ENCODE results near the gene EDC3. TPM values are rescaled to one million over a fixed set of nuclear protein-coding genes. Genes with fewer than 3 reads are reported as not detected.

The EDC3 gene
- total RNA-seq, 2 donors from 2014 or later = 44.5 to 48.3 TPM

DNA sequence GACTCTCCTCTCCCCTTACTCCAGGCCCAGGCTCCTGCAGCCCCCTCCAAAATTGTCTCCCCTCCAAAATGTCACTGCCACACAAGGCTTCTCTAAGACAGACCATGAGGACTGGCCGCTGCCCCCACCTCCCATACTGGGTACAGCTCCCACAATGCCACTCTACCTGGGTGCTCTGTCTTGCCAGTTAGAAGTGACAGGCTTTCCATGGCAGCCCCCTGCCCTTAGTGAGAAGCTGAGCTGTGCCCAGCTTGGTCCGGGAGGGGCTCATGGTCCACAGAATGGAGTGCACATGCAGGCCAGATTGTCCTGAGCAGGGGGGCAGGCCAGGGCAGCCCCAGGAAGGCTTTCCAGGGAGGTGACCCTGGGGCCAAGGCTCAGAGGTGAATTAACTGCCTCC, 83.1 kb downstream of the EDC3 start:
- Mint-ChIP-seq H3K36me3 (ENCODE audit: low read depth) (no peaks in the 10 kb centered on the region), H3K27me3 (ENCODE audit: insufficient read depth) (peaks cover 21% of the 10 kb centered on the region), H3K9me3 (no peaks in the 10 kb centered on the region), H3K27ac (no peak overlapping the region), H3K4me1 (peaks cover 14% of the 10 kb centered on the region), H3K4me3 (no peak overlapping the region)
- no peak for DNase-seq
- H3K27ac ChIP-seq (ENCODE audit: low read depth, low read length) = no peak overlapping the region
- H3K36me3 ChIP-seq (ENCODE audit: control insufficient read depth, insufficient read depth, low read length) = no peaks in the 10 kb centered on the region
- H3K4me1 ChIP-seq (ENCODE audit: control insufficient read depth, insufficient read depth, low read length) = peaks cover 19% of the 10 kb centered on the region
- H3K9me3 ChIP-seq (ENCODE audit: control insufficient read depth, low read length) = no peaks in the 10 kb centered on the region
- WGBS, 2 experiments (ENCODE audit: insufficient coverage in 1 of 2, insufficient read length in 1 of 2) = 80 to 94% methylated on average over 1 to 2 of the region's 2 CpGs
- no peak overlapping the region for H3K4me3 ChIP-seq (ENCODE audit: low read length)
- H3K9ac ChIP-seq (ENCODE audit: extremely low read depth, low read length, poor library complexity, severe bottlenecking) = no peak overlapping the region
- TF ChIP-seq, protein P1, sequence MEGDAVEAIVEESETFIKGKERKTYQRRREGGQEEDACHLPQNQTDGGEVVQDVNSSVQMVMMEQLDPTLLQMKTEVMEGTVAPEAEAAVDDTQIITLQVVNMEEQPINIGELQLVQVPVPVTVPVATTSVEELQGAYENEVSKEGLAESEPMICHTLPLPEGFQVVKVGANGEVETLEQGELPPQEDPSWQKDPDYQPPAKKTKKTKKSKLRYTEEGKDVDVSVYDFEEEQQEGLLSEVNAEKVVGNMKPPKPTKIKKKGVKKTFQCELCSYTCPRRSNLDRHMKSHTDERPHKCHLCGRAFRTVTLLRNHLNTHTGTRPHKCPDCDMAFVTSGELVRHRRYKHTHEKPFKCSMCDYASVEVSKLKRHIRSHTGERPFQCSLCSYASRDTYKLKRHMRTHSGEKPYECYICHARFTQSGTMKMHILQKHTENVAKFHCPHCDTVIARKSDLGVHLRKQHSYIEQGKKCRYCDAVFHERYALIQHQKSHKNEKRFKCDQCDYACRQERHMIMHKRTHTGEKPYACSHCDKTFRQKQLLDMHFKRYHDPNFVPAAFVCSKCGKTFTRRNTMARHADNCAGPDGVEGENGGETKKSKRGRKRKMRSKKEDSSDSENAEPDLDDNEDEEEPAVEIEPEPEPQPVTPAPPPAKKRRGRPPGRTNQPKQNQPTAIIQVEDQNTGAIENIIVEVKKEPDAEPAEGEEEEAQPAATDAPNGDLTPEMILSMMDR (conservative IDR thresholded peaks at IDR 0.05) = no peak
- no peaks in the 10 kb centered on the region for H3K27me3 ChIP-seq (ENCODE audit: control insufficient read depth, insufficient read depth, low read length, poor library complexity, severe bottlenecking)

DNA sequence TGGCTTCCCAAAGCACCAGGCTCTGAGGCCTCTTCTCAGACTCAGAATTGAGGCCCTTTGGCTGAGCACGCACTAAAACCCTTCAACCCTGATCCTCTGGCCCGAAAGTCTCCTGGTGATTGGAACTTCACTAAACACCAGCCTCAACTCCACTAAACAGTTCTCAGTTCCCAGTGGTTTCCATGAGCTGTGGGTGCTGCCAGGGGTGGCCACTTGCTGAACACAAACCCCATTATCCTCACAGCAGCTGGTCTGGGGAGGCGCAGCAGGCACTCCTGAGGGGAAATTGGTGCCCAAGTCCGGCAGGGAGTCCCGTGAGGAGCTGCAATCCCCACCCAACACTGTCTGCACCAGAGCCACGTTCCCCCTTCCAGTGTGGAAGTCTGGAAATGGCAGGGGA, 84.0 kb downstream of the EDC3 start:
- Mint-ChIP-seq H3K9me3 (no peaks in the 10 kb centered on the region), H3K27me3 (ENCODE audit: insufficient read depth) (peaks cover 21% of the 10 kb centered on the region), H3K4me1 (peaks cover 5% of the 10 kb centered on the region), H3K27ac (no peak overlapping the region), H3K36me3 (ENCODE audit: low read depth) (no peaks in the 10 kb centered on the region), H3K4me3 (no peak overlapping the region)
- Histone ChIP-seq H3K4me1 (ENCODE audit: control insufficient read depth, insufficient read depth, low read length) (peaks cover 15% of the 10 kb centered on the region), H3K9ac (ENCODE audit: extremely low read depth, low read length, poor library complexity, severe bottlenecking) (no peak overlapping the region), H3K36me3 (ENCODE audit: control insufficient read depth, insufficient read depth, low read length) (no peaks in the 10 kb centered on the region), H3K4me3 (ENCODE audit: low read length) (no peak overlapping the region), H3K27me3 (ENCODE audit: control insufficient read depth, insufficient read depth, low read length, poor library complexity, severe bottlenecking) (no peaks in the 10 kb centered on the region), H3K9me3 (ENCODE audit: control insufficient read depth, low read length) (no peaks in the 10 kb centered on the region), H3K27ac (ENCODE audit: low read depth, low read length) (no peak overlapping the region)
- DNase-seq = no peak
- WGBS, 2 experiments (ENCODE audit: insufficient coverage in 1 of 2, insufficient read length in 1 of 2) = 93% methylated on average over 6 of the region's 6 CpGs; no CpG with 5 or more reads in 1 of the 2 experiments
- TF ChIP-seq, protein P1 (conservative IDR thresholded peaks at IDR 0.05) = no peak

DNA sequence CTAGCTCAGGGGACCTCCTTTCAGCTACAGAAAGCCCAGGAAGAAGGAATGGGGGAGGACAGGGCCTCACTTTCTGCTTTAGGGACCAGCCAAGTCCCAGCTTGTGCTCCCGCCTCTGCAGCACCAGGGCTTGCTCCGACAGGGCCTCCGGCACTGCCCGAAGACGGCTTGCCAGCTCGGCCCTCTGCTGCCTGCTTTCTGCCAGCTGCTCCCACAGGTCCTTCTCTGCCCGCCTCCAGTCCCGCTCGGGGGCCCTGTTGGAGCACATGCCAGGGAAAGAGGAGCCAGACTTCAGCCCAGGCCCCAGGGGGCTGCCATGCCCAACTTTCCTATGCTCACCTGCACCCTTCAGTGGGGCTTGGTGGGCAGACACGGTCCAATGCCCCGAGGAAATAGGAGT, 84.5 kb downstream of the EDC3 start:
- Histone ChIP-seq H3K9me3 (ENCODE audit: control insufficient read depth, low read length) (no peaks in the 10 kb centered on the region), H3K36me3 (ENCODE audit: control insufficient read depth, insufficient read depth, low read length) (no peaks in the 10 kb centered on the region), H3K4me1 (ENCODE audit: control insufficient read depth, insufficient read depth, low read length) (peaks cover 12% of the 10 kb centered on the region), H3K9ac (ENCODE audit: extremely low read depth, low read length, poor library complexity, severe bottlenecking) (no peak overlapping the region), H3K27ac (ENCODE audit: low read depth, low read length) (no peak overlapping the region), H3K27me3 (ENCODE audit: control insufficient read depth, insufficient read depth, low read length, poor library complexity, severe bottlenecking) (no peaks in the 10 kb centered on the region), H3K4me3 (ENCODE audit: low read length) (no peak overlapping the region)
- no peak overlapping the region for H3K4me3 Mint-ChIP-seq
- H3K36me3 Mint-ChIP-seq (ENCODE audit: low read depth) = no peaks in the 10 kb centered on the region
- H3K4me1 Mint-ChIP-seq = peaks cover under 1% of the 10 kb centered on the region
- peaks cover 21% of the 10 kb centered on the region for H3K27me3 Mint-ChIP-seq (ENCODE audit: insufficient read depth)
- TF ChIP-seq, protein P1 (conservative IDR thresholded peaks at IDR 0.05) = no peak
- H3K9me3 Mint-ChIP-seq = no peaks in the 10 kb centered on the region
- WGBS, 2 experiments (ENCODE audit: insufficient coverage in 1 of 2, insufficient read length in 1 of 2) = 93% methylated on average over 5 to 11 of the region's 11 CpGs
- no peak overlapping the region for H3K27ac Mint-ChIP-seq
- DNase-seq = no peak
